ENCODE results near the gene CENPB. TPM values are rescaled to one million over a fixed set of nuclear protein-coding genes. Genes with fewer than 3 reads are reported as not detected.
"Not testable (repeated sequence)": the region's sequence is repeated elsewhere in the genome, so short reads cannot be mapped to it uniquely, and the experiment has no call there.

Gene CENPB, protein sequence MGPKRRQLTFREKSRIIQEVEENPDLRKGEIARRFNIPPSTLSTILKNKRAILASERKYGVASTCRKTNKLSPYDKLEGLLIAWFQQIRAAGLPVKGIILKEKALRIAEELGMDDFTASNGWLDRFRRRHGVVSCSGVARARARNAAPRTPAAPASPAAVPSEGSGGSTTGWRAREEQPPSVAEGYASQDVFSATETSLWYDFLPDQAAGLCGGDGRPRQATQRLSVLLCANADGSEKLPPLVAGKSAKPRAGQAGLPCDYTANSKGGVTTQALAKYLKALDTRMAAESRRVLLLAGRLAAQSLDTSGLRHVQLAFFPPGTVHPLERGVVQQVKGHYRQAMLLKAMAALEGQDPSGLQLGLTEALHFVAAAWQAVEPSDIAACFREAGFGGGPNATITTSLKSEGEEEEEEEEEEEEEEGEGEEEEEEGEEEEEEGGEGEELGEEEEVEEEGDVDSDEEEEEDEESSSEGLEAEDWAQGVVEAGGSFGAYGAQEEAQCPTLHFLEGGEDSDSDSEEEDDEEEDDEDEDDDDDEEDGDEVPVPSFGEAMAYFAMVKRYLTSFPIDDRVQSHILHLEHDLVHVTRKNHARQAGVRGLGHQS
- total RNA-seq = 10 to 100 TPM; 38.8 to 81.4 (median 67.1) TPM

DNA sequence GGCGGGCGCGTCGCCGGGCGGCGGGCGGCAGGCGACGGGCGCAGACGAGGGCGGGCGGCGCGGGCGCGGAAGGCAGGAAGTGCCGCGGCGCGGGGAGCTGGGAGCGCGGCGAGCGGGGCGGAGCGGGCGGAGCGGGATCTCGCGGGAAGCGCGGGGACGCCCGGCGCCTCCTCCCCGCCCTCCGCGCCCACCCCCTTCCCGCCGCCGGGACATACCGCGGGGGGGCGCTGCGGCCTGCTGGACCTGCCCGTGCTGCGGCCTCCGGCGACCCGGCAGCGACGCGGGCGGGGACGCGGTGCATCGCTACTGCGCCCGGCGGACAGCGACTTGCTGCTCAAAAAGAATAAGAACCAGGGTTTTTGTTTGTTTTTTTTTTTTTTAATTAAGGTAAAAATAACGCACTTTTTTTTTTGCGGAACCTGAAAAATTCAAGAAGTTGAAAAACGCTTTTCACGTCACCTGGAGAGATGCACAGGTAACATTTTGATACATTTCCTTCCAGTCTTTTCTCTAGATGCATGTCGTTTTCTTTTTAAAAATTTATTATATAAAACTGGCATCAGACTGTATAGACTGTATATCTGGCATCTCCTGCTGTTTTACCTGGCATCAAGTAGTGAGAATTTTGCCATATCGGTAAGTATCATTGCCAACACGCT, at the start of gene CENPB:
CENPB (minus strand) TSS at position 76 of the 659 bp plus-strand sequence. CDS start 257 bp downstream, outside the sequence.
- peak; percentile 45 for DNase-seq
- Histone ChIP-seq H3K4me1 (peaks cover 37 to 68% (median 43%) of the 10 kb centered on the region in 3 donors), H3K27me3 (no peaks in the 10 kb centered on the region), H3K4me3 (peak within 1 kb of the TSS; percentile 68 to 87 (median 70)), H3K27ac (peak within 1 kb of the TSS; percentile 83 to 91 (median 88)), H3K36me3 (peaks cover 0 to 11% (median 0%) of the 10 kb centered on the region in 3 donors), H3K9me3 (no peaks in the 10 kb centered on the region)
- intact Hi-C loops (cut with DNase I) = no loop called here
- 5 to 8% methylated on average over 10 to 18 of the region's 70 CpGs for WGBS, 2 donors
- TF ChIP-seq POLR2A (IDR thresholded peaks at IDR 0.05) = no peak
- TF ChIP-seq, protein P1, sequence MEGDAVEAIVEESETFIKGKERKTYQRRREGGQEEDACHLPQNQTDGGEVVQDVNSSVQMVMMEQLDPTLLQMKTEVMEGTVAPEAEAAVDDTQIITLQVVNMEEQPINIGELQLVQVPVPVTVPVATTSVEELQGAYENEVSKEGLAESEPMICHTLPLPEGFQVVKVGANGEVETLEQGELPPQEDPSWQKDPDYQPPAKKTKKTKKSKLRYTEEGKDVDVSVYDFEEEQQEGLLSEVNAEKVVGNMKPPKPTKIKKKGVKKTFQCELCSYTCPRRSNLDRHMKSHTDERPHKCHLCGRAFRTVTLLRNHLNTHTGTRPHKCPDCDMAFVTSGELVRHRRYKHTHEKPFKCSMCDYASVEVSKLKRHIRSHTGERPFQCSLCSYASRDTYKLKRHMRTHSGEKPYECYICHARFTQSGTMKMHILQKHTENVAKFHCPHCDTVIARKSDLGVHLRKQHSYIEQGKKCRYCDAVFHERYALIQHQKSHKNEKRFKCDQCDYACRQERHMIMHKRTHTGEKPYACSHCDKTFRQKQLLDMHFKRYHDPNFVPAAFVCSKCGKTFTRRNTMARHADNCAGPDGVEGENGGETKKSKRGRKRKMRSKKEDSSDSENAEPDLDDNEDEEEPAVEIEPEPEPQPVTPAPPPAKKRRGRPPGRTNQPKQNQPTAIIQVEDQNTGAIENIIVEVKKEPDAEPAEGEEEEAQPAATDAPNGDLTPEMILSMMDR (IDR thresholded peaks at IDR 0.05) = peak; percentile 51 to 94 (median 77)

DNA sequence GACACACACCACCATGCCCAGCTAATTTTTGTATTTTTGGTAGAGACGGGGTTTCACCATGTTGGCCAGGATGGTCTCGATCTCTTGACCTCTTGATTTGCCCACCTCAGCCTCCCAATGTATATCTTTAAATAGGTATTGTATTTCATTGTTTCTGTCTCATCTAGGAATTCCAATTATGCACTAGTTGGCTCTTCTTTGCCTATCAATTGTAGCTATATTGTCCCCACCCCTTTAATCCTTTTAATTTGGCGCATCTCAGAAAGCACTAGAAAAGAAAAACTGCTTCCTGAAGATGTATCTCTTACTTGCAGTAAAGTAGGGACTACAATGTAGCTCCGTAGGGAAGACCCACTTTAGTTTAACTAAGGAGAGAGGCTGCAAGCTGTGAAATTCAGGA, 49.6 kb upstream of the CENPB start:
- no peaks in the 10 kb centered on the region for H3K9me3 ChIP-seq
- no peak overlapping the region for H3K4me3 ChIP-seq
- 91 to 96% methylated on average over 4 of the region's 4 CpGs for whole genome bisulfite sequencing, 2 donors
- H3K27me3 ChIP-seq = no peaks in the 10 kb centered on the region
- no peak for DNase-seq
- no peak overlapping the region for H3K27ac ChIP-seq
- TF ChIP-seq POLR2A (IDR thresholded peaks at IDR 0.05) = no peak
- TF ChIP-seq, protein P1 (IDR thresholded peaks at IDR 0.05) = no peak
- intact Hi-C loops (cut with DNase I) = no loop called here
- peaks cover 0 to 16% (median 0%) of the 10 kb centered on the region in 3 donors for H3K36me3 ChIP-seq
- H3K4me1 ChIP-seq = no peaks in the 10 kb centered on the region

DNA sequence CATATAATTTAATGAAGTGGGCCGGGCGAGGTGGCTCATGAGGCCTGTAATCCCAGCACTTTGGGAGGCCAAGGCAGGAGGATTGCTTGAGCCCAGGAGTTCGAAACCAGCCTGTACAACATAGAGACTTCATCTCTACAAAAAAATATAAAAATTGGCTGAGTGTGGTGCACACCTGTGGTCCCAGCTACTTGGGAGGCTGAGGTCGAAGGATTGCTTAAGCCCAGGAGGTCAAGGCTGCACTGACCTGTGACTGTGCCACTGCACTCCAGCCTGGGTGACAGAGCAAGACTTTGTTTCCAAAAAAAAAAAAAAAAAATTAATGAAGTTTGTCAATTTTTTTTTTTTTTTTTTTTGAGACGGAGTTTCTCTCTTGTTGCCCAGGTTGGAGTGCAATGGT, 43.4 kb upstream of the CENPB start:
- 83 to 92% methylated on average over 4 to 5 of the region's 5 CpGs for WGBS, 2 donors
- H3K9me3 ChIP-seq; H3K27ac ChIP-seq; H3K4me1 ChIP-seq; intact Hi-C loops (cut with DNase I); DNase-seq; H3K4me3 ChIP-seq; H3K27me3 ChIP-seq: not testable (repeated sequence)
- H3K36me3 ChIP-seq = peaks cover 0 to 50% (median 4%) of the 10 kb centered on the region in 3 donors

DNA sequence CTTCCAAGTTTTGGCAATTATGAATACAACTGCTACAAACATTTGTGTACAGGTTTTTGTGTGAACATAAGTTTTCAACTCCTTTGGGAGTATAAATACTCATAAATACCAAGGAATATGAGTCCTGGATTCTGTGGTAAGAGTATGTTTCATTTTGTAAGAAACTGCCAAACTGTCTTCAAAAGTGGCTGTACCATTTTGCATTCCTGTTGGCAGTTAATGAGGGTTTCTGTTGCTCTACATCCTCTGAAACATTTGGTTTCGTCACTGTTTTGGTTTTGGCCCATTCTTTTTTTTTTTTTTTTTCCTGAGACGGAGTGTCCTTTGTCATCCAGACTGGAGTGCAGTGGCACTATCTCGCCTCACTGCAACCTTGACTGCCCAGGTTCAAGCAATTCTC, 42.3 kb upstream of the CENPB start:
- 79 to 88% methylated on average over 3 of the region's 3 CpGs for WGBS, 2 donors
- intact Hi-C loops (cut with DNase I) = no loop called here
- no peak for DNase-seq
- Histone ChIP-seq H3K27me3 (no peaks in the 10 kb centered on the region), H3K4me1 (no peaks in the 10 kb centered on the region), H3K27ac (no peak overlapping the region), H3K36me3 (peaks cover 5 to 54% (median 12%) of the 10 kb centered on the region in 3 donors), H3K4me3 (no peak overlapping the region), H3K9me3 (no peaks in the 10 kb centered on the region)
- TF ChIP-seq POLR2A (IDR thresholded peaks at IDR 0.05) = no peak
- TF ChIP-seq, protein P1 (IDR thresholded peaks at IDR 0.05) = no peak

DNA sequence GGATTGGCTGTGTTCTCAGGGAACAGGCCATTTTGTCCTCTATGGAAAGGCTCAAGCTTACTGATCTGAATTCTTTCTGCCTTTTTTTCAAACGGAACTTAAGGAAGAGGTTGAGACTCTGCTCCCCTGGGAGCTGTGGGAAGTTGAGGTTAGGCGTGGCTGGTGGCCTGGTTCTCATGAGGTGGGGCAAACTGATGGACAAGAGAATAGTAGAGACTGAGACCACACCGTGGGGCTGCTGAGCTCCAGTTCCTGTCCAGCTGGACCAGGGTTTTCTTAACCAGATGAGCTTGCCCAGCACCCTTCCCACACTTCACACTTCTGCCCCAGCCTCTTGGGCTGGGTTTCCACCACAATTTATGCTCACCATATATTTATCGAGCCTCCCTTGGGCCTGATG, 39.9 kb upstream of the CENPB start:
- H3K36me3 ChIP-seq = peaks cover 13 to 68% (median 22%) of the 10 kb centered on the region in 3 donors
- 40 to 77% methylated on average over 1 to 3 of the region's 4 CpGs for WGBS, 2 donors

More for the DNA sequence above, 39.9 kb upstream of the CENPB start:
- intact Hi-C loops (cut with DNase I) = no loop called here
- H3K4me1 ChIP-seq = peaks cover 2 to 7% (median 3%) of the 10 kb centered on the region in 3 donors
- H3K27me3 ChIP-seq = no peaks in the 10 kb centered on the region
- no peaks in the 10 kb centered on the region for H3K9me3 ChIP-seq
- no peak for DNase-seq
- no peak for TF ChIP-seq POLR2A (IDR thresholded peaks at IDR 0.05)
- TF ChIP-seq, protein P1 (IDR thresholded peaks at IDR 0.05) = no peak
- no peak overlapping the region for H3K4me3 ChIP-seq
- no peak overlapping the region for H3K27ac ChIP-seq

All from esophagus squamous epithelium (tissue), 5 donors.